ENCODE results near the gene CACNA1H. TPM values are rescaled to one million over a fixed set of nuclear protein-coding genes. Genes with fewer than 3 reads are reported as not detected.

The CACNA1H gene
- total and polyA plus RNA-seq, 2 of the 8 experiments (the other 6 are each of a cell fraction or from before 2014, with no cell fraction given): 14.0 to 28.7 TPM

GRCh38 chr16:1121601-1122397 lies 31.1 kb upstream of the CACNA1H start:
- no peaks in the 10 kb centered on the region for H4K20me1 ChIP-seq (replicated peaks in 1 of 2; ENCODE audit: control insufficient read depth in 1 of 2, insufficient read depth in 2 of 2, low read length in 2 of 2)
- no peak overlapping the region for H2BK5ac ChIP-seq (ENCODE audit: low read depth, low read length)

More at GRCh38 chr16:1121601-1122397, 31.1 kb upstream of the CACNA1H start:
- FAIRE-seq (no peak), DNase-seq (ENCODE audit: low read depth in 1 of 2, low spot score in 2 of 2) (no peak)
- Histone ChIP-seq H2AFZ (ENCODE audit: low read length) (no peak overlapping the region), H3K79me2 (ENCODE audit: control insufficient read depth in 1 of 2, insufficient read depth in 2 of 2, low read length in 2 of 2) (no peaks in the 10 kb centered on the region), H3K9ac (replicated peaks in 1 of 4; ENCODE audit: extremely low read depth in 1 of 4, low read depth in 3 of 4, low read length in 3 of 4) (no peak overlapping the region), H3K4ac (replicated peaks; ENCODE audit: insufficient read length, low read depth, low read length) (no peak overlapping the region), H3K36me3 (ENCODE audit: control insufficient read depth in 2 of 4, insufficient read depth in 4 of 4, low read length in 3 of 4) (no peaks in the 10 kb centered on the region), H3K27ac (ENCODE audit: low read depth, low read length) (no peak overlapping the region), H3K23me2 (ENCODE audit: low read depth, low read length) (no peaks in the 10 kb centered on the region), H3K4me3 (ENCODE audit: extremely low read depth in 1 of 4, insufficient read depth in 2 of 4, low read depth in 3 of 4, low read length in 4 of 4) (no peak overlapping the region), H4K91ac (replicated peaks; ENCODE audit: insufficient read length, low read length) (no peak overlapping the region), H3K14ac (ENCODE audit: insufficient read length) (no peak overlapping the region), H3K4me1 (replicated peaks in 1 of 4; ENCODE audit: control insufficient read depth in 3 of 4, insufficient read depth in 4 of 4, low read length in 3 of 4) (peaks cover 0 to 1% (median 0%) of the 10 kb centered on the region in 4 experiments; a peak in 2 of 7 replicates), H3K27me3 (replicated peaks in 1 of 4; ENCODE audit: control insufficient read depth in 3 of 4, extremely low read depth in 1 of 4, insufficient read depth in 3 of 4, low read length in 3 of 4) (no peaks in the 10 kb centered on the region), H3K9me3 (ENCODE audit: insufficient read depth in 2 of 2, low read depth in 1 of 2, low read length in 1 of 2) (no peaks in the 10 kb centered on the region), H3K79me1 (ENCODE audit: low read depth, low read length) (no peaks in the 10 kb centered on the region), H3K23ac (ENCODE audit: insufficient read length) (no peak overlapping the region), H3K56ac (replicated peaks; ENCODE audit: insufficient read length, low read depth, low read length) (no peak overlapping the region), H3K18ac (ENCODE audit: extremely low read depth, low read length) (no peak overlapping the region), H3K4me2 (ENCODE audit: insufficient read depth in 1 of 2, low read depth in 2 of 2, low read length in 2 of 2) (no peak overlapping the region), H2BK15ac (ENCODE audit: low read length) (no peak overlapping the region), H2BK120ac (replicated peaks; ENCODE audit: low read depth, low read length) (no peak overlapping the region), H2BK12ac (ENCODE audit: low read depth, low read length) (no peak overlapping the region), H2AK5ac (ENCODE audit: low read depth, low read length) (no peak overlapping the region), H4K8ac (ENCODE audit: extremely low read depth, insufficient read depth, low read length) (peak overlapping the region; percentile 85), H2BK20ac (ENCODE audit: low read length) (no peak overlapping the region), H4K5ac (ENCODE audit: insufficient read length, low read depth, low read length) (no peak overlapping the region)
- WGBS, 2 experiments (ENCODE audit: extremely low coverage in 1 of 2, insufficient coverage in 1 of 2, insufficient read length in 1 of 2, insufficient replicate concordance in 2 of 2, low coverage in 1 of 2, low lambda C conversion rate in 2 of 2, missing lambda C conversion rate in 1 of 2): 84% methylated on average over 26 of the region's 30 CpGs; no CpG with 5 or more reads in 1 of the 2 experiments
- TF ChIP-seq FOSL1 (IDR thresholded peaks at IDR 0.05; ENCODE audit: insufficient read depth, low read depth, low read length): no peak
- TF ChIP-seq BACH1 (IDR thresholded peaks at IDR 0.05; ENCODE audit: low read length): no peak
- no peak for TF ChIP-seq MAX (IDR thresholded peaks at IDR 0.05)
- no peak for TF ChIP-seq NANOG (IDR thresholded peaks at IDR 0.05; ENCODE audit: insufficient read depth, low read depth, low read length, poor library complexity, severe bottlenecking)
- no peak for TF ChIP-seq SAP30 (IDR thresholded peaks at IDR 0.05; ENCODE audit: insufficient read depth, insufficient replicate concordance, low read length)
- TF ChIP-seq USF2 (IDR thresholded peaks at IDR 0.05; ENCODE audit: low read length): no peak
- no peak for TF ChIP-seq SIX5 (IDR thresholded peaks at IDR 0.05; ENCODE audit: low read depth, low read length)
- no peak for TF ChIP-seq HDAC6 (IDR thresholded peaks at IDR 0.05; ENCODE audit: low read depth, low read length)
- no peak for TF ChIP-seq CREB1 (IDR thresholded peaks at IDR 0.05)
- ChIA-PET CTCF (ENCODE audit: partially characterized antibody) (interaction anchor here (0.6 to 1.4 kb wide), 4 partner anchors 10 to 72 kb away, joined by 3 to 4 read pairs (median 4); no protein-coding TSS in a partner anchor), POLR2A (ENCODE audit: partially characterized antibody) (no interaction called here)
